HG02678 (cell line): ENCODE data around the gene ZCCHC9.

Experiments used
- ATAC-seq: cut with Tn5 transposase; IDR thresholded peaks from one replicate; pipeline ENCODE4 v1.9.1; 2021; ENCODE audit warnings: mild to moderate bottlenecking, moderate library complexity; ENCODE audit not compliant: unreplicated experiment

The ZCCHC9 gene

DNA sequence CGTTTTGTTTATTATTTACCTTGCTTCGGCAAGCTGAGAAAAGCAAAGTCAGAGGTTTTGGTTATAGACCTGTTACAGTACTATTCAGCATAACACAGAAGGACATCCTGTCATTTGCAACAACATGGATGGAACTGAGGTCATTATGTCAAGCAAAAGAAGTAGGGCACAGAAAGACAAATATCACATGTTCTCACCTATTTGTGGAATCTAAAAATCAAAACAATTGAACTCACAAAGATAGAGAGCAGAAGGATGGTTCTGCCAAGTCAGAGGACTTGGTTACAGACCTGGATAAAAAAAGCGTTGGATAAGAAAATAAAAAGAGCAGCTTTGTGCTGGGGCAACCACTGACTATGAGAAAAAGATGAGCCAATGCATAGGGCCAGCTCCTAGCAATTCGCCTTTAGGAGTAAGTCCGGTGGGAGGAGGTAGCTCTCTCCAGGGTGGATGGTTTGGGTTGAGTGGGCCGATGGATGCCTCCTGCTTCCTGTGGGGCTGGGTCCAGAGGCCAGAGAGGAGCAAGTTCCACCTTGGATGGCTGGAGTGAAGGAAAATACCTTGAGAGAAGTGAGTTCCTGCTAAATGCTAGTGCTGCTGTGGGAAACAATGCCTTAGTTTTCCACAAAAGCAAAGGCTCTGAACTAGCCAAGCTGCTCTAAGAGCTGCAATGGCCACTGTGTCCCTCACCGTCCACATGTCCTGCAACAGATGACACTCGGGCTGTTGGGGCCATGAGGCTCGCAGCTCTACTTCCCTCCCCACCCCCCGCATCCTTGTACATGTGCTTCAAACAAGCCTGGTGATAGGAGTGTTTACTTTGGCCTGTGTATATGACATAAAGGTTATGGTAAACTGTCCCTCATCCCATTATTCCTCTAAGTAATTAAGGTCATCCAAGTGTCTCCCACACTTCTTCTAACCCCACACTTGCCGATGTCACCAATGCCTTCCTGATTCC lies 54.2 kb downstream of the ZCCHC9 start:
- ATAC-seq, result no peak

DNA sequence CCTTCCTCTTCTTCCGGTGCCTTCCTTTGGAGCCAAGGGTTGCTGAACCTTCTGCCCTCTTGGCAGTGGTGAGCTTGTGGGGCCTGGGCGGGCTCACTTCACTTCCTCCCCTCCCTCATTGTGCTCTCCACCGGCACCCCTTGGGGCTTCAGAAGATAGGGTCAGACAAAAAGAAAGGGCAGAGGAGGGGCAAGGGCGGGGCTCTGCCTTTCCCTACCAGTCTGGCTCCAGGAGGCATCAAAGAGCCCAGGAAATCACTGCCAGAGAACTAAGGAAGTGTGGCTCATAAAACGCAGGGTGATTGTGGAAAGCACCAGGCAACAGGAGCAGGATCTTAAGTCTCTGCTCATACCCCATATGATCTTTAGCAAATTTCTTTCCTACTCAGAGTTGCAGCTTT lies 57.7 kb downstream of the ZCCHC9 start:
- ATAC-seq, result no peak

DNA sequence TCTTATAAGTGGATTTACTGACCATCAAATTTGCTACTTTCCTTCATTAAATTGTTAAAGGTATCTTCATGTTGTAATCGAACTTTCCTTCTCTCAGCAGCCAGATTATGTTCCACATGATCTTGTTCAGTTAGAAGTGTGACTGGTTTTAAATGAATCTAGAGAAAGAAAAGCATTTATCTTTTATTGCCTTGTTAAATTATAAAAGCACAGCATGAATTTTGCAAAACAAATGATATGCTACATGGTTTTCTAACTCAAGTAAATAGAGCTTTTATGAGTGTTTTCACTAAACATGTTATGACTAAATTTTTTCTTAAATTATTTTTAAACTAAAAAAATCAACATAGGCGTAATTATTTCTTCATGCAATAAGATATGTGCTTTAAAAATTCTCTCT lies 58.5 kb downstream of the ZCCHC9 start:
- no peak for ATAC-seq

DNA sequence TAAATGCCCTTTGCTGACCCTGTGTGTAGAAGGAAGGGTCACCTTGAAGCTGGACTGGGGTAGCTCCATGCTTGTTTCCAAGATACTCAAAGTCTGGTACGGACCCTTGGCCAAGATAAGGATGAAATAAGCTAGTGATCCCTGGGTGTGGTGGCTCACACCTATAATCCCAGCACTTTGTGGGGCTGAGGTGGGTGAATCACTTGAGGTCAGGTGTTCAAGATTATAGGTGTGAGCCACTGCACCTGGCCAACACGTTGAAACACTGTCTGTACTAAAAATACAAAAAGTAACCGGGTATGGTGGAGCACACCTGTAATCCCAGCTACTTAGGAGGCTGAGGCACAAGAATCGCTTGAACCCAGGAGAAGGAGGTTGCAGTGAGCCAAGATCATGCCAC lies 59.3 kb downstream of the ZCCHC9 start:
- ATAC-seq, result no peak

DNA sequence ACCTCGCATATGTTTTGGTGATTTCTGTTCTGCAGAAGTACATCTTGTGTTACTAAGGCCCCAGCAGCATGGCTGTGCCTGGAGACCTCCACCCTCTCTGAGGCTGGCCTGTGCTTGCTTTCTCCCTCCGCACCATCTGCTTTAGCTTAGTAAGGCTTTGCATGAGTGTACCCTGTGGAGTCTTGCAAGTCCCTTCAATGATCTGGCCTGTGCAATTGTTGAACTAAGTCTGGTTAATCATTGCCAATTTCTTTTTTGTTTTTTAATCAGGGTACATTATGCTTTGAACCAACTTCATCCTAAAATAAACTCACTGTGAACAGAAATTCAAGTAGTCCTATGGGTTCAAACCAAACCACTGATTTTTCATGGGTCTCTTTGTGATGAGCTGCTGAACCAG lies 60.2 kb downstream of the ZCCHC9 start:
- no peak for ATAC-seq
